K562 (cell line): ENCODE results near the gene CFAP97D1. TPM values are rescaled to one million over a fixed set of nuclear protein-coding genes. Genes with fewer than 3 reads are reported as not detected.

Experiments used
- ATF3 ChIP-seq, 2 experiments: fragments of 450-650 bp in 1 of 2; sonication (generic) in 1 of 2; formaldehyde crosslinking in 1 of 2; IDR thresholded peaks in 1 of 2; conservative IDR thresholded peaks in 1 of 2; 2 replicates each; pipeline versions ENCODE4 v1.6.1 to v1.8.1; 2016 to 2023; ENCODE audit warnings: mild to moderate bottlenecking in 2 of 2, moderate library complexity in 2 of 2, inconsistent platforms in 1 of 2, missing genetic modification reagents in 1 of 2
- ATF7 ChIP-seq: fragments of 450-650 bp; IDR thresholded peaks from 2 replicates; pipeline ENCODE4 v1.7.1; 2014; ENCODE audit warnings: mild to moderate bottlenecking, moderate library complexity
- E2F3 ChIP-seq: fragments of 250-450 bp; sonication (Bioruptor Pico); IDR thresholded peaks from 2 replicates; pipeline ENCODE4 v1.4.0; 2020; ENCODE audit warnings: mild to moderate bottlenecking
- GABPA ChIP-seq: fragments of 200-800 bp; sonication (Bioruptor generic); conservative IDR thresholded peaks from 2 replicates; pipeline ENCODE4 v1.6.1; 2016; ENCODE audit warnings: low read depth, missing genetic modification characterization, missing compliant biosample characterization
- JUND ChIP-seq, 2 experiments: IDR thresholded peaks; 2 replicates in 1 of 2; 3 replicates in 1 of 2; pipeline ENCODE4 v1.6.1; 2011; ENCODE audit warnings: borderline replicate concordance in 2 of 2, low read depth in 2 of 2, low read length in 2 of 2, improper control_type of control experiment in 1 of 2, missing biosample characterization in 1 of 2, missing genetic modification characterization in 1 of 2, missing genetic modification reagents in 1 of 2
- MEIS2 ChIP-seq: fragments of 450-650 bp; IDR thresholded peaks from 2 replicates; pipeline ENCODE4 v1.6.1; 2014; ENCODE audit warnings: mild to moderate bottlenecking; ENCODE audit not compliant: partially characterized antibody
- NR2C2 ChIP-seq, 2 experiments: fragments of 200-800 bp in 1 of 2; sonication (Bioruptor generic) in 1 of 2; sonication (generic) in 1 of 2; formaldehyde crosslinking in 1 of 2; IDR thresholded peaks; 2 replicates each; pipeline versions ENCODE4 v1.6.1 to v1.8.0; 2016 to 2022; ENCODE audit warnings: mild to moderate bottlenecking in 1 of 2, missing compliant biosample characterization in 1 of 2, missing genetic modification characterization in 1 of 2, missing genetic modification reagents in 1 of 2
- NR3C1 ChIP-seq: sonication (generic); formaldehyde crosslinking; IDR thresholded peaks from 2 replicates; pipeline ENCODE4 v1.8.1; 2022; ENCODE audit warnings: missing genetic modification reagents
- ZNF41 ChIP-seq: fragments of 250-450 bp; sonication (Bioruptor Pico); conservative IDR thresholded peaks from 2 replicates; pipeline ENCODE4 v1.4.0; 2020; ENCODE audit warnings: mild to moderate bottlenecking
- polyA plus RNA-seq, 8 experiments: library from polyadenylated mRNA; depleted of rRNA in 4 of 8; stranded (reverse) in 5 of 8; unstranded in 3 of 8; fragments of >200 nt; fragmentation: Nextera tagmentation in 2 of 8; fragmentation: Illumina TruSeq in 1 of 8; extraction: Ambion mirVana in 2 of 8; extraction: Trizol in 1 of 8; gene quantifications; 2 replicates each; pipeline versions ENCODE4 v1.2.1 to v1.2.3, GENCODE V29; 2011 to 2014; ENCODE audit warnings: inconsistent platforms in 1 of 8, missing spikeins in 1 of 8
- total RNA-seq, 7 experiments: library from RNA; depleted of rRNA in 6 of 7; stranded (reverse); fragments of >200 nt in 6 of 7; fragmentation: Illumina TruSeq in 2 of 7; extraction: Trizol in 2 of 7; gene quantifications; 2 replicates each; pipeline versions ENCODE4 v1.2.1 to v1.2.3, GENCODE V29; 2011 to 2021; ENCODE audit warnings: low replicate concordance in 1 of 7
- TF ChIP-seq, protein P1 (sequence below): fragments of 450-650 bp; IDR thresholded peaks from 2 replicates; pipeline ENCODE4 v1.6.1; 2016

The CFAP97D1 gene
- total and polyA plus RNA-seq, 9 of the 15 experiments (the other 6 are each of a cell fraction or from before 2014, with no cell fraction given): not detected

DNA sequence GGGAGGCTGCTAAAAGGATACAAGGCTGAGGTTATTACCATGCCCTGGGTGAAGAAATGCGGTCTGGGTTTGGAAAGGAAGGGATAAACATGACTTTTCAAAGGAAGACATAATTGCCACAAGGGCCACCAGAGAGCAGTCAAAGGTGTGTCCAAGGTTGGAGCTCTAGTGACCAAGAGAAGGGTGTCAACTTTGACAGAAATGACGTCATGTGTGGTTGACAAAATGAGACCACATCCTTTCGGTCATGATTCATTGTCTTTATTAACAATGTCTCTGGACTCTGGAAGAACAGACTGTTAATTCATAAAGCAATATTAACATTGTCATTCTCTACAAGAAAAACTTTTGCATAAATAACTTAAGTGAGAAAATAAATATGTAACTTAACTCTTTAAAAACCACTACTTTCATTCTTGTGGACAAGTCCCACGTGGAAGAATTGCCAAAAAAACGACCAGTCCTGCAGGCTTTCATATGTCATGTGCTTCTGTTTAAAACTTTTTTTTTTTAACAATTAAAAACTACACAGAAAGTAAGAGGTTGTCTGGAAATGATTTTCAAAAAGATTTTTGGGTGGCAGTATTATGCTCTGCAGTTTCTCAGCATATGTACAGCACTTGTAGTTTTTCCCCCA is 26.6 kb upstream of the CFAP97D1 start (continued):
- TF ChIP-seq, protein P1, sequence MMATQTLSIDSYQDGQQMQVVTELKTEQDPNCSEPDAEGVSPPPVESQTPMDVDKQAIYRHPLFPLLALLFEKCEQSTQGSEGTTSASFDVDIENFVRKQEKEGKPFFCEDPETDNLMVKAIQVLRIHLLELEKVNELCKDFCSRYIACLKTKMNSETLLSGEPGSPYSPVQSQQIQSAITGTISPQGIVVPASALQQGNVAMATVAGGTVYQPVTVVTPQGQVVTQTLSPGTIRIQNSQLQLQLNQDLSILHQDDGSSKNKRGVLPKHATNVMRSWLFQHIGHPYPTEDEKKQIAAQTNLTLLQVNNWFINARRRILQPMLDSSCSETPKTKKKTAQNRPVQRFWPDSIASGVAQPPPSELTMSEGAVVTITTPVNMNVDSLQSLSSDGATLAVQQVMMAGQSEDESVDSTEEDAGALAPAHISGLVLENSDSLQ: peak; percentile 41; the same call in 1 of the 2 replicates
- TF ChIP-seq E2F3 (CRISPR knock-in tag) (no peak), MEIS2 (peak; percentile 78), ATF7 (peak; percentile 98), ATF3 (IDR thresholded peaks at IDR 0.05) (peak; percentile 95), ATF3 (CRISPR knock-in tag; conservative IDR thresholded peaks at IDR 0.05) (no peak), JUND (IDR thresholded peaks at IDR 0.05; ENCODE audit: borderline replicate concordance, low read depth, low read length) (peak; percentile 81; the same call in 1 of the 2 replicates), JUND (tag; IDR thresholded peaks at IDR 0.05; ENCODE audit: borderline replicate concordance, low read depth, low read length) (peak; percentile 93), GABPA (tag) (peak; percentile 52), NR3C1 (CRISPR knock-in tag) (no peak), ZNF41 (CRISPR knock-in tag) (no peak), NR2C2 (CRISPR knock-in tag; IDR thresholded peaks at IDR 0.05) (no peak), NR2C2 (tag; IDR thresholded peaks at IDR 0.05) (peak; percentile 27; the same call in 1 of the 2 replicates)
